GM18861 (cell line): ENCODE results near the gene MYO5C.
"Not testable (repeated sequence)": the region's sequence is repeated elsewhere in the genome, so short reads cannot be mapped to it uniquely, and the experiment has no call there.

ENCODE experiments used
- ATAC-seq: cut with Tn5 transposase; IDR thresholded peaks from one replicate; pipeline ENCODE4 v1.9.1; 2021; ENCODE audit not compliant: unreplicated experiment

Gene MYO5C

DNA sequence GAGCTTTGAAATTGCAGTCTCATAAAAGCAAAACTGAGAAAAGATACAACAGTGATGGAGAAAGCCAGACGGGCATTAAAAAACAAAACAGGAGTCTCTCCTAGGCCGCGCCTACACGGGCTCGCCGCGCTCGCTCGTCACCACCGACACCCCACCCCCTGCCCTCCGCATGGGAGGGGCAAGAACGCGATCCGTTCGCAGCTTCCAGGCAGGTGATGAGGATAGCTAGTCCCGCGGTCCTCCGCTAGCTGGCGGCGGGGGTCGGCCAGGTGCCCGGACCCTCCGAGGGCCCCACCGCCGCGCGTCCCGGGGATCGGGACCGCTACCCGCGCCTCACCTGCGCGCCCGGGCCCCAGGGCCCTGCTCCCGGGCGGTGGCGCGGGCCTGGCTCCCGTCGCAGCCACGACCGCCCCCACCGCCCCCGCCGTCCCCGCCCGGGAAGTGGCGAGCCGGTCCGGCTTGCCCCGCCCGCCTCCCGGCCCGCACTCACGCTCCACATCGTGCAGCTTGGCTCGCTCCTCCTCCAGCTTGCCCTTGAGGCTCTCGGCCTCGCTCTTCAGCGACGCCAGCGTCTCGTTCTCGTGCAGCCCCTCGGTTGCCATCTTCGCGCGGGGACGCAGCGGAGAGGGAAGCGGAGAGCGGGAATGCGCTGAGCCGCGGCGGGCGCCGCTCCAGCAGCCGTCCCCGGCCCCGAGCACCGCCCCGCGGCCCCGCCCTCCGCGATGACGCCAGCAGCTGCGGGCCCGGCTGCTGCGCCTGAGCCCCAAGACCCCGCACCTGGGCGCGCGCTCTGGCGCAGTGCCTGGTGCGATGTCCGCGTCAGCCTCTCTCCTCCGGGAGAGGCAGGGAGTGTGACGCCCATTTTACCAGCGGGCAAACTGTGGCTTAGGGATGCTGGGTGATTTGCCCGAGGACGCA, 116.1 kb downstream of the MYO5C start:
- peak; percentile 83 for ATAC-seq

DNA sequence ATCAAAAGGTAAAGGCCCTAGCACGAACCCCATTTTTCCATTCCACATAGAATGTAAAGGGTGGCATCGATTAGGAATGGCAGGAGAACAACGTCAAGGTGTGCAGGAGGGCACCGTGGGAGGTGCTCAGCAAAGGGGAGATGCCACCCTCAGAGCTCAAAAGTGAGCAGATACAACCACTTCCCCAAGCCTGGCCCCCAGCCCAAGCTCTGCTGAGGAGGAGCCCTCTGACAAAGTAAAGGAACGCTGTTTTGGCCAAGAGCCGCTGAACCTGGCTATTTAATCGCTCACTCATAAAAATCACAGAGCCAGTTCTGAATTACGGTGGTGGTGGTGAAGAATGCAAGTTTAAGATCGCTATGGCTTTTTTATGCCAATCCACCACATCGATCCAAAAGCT, 116.8 kb downstream of the MYO5C start:
- no peak for ATAC-seq

- no peak for ATAC-seq
These were observed 122.7 kb downstream of the MYO5C start for GRCh38 chr15:52172869-52173268.

- ATAC-seq: no peak
These were observed 123.8 kb downstream of the MYO5C start for GRCh38 chr15:52171807-52172206.

DNA sequence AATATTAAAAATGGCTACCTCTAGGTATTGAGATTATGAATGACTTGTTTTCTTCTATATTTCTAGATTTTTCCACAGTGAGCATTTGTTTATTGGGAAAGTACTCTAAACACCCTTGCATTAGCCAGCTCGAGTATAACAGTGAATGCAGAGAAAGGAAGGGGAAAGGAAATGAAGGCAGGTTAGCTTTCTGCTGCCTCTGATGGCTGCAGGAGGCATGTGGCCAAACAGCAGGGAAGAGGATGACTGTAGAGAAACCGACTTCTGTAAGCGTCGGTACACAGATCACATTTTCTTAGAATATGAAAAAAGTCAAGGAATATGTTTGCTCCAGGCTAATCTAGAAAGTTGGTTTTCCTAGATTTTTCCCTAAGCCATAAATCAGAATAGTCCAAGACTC, 124.2 kb downstream of the MYO5C start:
- no peak for ATAC-seq

- ATAC-seq: not testable (repeated sequence)
These were observed 125.4 kb downstream of the MYO5C start for GRCh38 chr15:52170199-52170598.

DNA sequence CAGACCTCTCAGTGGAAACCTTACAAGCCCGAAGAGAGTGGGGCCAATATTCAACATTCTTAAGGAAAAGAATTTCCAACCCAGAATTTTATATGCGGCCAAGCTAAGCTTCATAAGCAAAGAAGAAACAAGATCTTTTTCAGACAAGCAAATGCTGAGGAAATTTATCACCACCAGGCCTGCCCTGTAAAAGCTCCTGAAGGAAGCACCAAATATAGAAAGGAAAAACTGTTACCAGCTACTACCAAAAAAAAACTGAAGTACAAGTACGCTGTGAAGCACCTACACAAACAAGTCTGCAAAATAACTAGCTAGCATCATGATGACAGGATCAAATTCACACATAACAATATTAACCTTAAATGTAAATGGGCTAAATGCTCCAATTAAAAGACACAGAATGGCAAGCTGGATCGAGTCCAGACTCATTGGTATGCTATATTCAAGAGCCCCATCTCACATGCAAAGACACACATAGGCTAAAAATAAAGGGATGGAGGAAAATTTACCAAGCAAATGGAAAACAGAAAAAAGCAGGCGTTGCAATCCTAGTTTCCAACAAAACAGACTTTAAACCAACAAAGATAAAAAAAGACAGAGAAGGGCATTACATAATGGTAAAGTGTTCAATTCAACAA, 130.0 kb downstream of the MYO5C start:
- not testable (repeated sequence) for ATAC-seq

- ATAC-seq: no peak
These were observed 130.9 kb downstream of the MYO5C start for GRCh38 chr15:52164631-52165265.

GRCh38 chr15:52163321-52164190, 132.0 kb downstream of the MYO5C start:
- ATAC-seq: no peak

DNA sequence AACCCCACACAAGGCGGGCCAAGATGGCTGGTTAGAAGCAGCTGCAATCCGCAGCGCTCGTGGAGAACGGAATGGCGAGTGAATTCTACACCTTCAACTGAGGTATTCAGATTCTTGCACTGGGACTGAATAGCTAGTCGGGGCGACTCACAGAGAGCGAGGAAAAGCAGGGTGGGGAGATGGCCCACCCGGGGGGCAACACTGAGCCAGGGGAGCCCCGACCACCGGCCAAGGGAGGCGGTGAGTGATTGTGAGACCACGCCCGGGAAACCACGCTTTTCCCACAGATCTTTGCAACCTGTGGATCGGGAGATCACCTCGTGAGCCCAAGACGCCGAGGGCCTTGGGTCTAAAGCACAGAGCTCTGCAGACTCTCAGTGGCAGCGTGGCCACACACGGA, 132.7 kb downstream of the MYO5C start:
- ATAC-seq: no peak

DNA sequence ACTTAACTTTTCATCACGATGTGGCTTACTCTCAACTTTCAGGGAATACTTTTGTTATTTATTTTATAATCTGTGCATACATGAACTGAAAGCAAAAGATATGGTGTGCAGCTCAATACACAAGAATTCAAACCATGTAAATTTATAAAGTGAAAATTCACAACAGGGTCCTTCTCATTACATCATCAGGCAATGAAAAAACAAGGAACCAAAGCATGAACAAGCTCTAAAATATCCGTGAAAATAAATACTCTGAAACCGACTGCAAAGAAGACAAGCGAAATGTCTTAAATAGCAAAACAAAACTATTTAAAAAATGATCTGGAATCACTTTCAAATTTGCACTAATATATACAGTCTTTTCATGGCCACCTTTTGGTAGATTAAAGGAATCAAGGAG, 133.3 kb downstream of the MYO5C start:
- ATAC-seq: no peak

GRCh38 chr15:52161406-52161966, 134.1 kb downstream of the MYO5C start:
- ATAC-seq: no peak

- no peak for ATAC-seq
These were observed 136.0 kb downstream of the MYO5C start for GRCh38 chr15:52159645-52160044.

DNA sequence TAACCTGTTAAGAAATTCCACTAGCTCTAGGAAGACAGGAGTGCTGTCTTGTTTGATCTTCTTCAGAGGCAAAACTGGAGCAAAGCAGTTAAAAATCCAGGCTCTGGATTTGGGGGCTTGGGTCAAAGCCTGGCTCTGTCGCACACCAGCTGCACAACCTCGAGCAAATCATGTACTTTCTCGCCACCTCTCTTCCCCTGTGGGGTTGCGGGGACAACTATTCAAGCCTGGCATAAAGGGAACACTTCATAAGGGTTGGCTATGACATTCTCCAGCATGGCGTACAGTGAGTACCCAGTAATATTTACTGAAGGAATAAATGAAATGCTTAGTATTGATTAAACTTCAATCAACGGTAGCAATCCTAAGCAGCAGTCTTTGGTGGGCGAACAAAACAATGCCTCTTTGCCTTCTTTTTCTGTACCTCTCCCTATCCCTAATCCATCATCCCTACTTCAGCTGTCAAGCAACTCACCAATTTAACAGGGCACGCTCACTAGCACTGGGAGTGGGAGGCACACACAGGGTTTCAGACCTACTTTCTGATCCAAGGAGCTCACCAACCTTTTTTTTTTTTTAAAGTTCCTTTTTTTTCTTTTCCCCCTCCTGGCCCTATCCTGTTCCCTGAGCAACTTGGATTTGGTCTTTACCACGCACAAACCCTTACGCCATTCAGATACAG, 137.4 kb downstream of the MYO5C start:
- no peak for ATAC-seq

GRCh38 chr15:52155878-52156277, 139.7 kb downstream of the MYO5C start:
- ATAC-seq: no peak

- no peak for ATAC-seq
These were observed 140.4 kb downstream of the MYO5C start for GRCh38 chr15:52154896-52155865.

DNA sequence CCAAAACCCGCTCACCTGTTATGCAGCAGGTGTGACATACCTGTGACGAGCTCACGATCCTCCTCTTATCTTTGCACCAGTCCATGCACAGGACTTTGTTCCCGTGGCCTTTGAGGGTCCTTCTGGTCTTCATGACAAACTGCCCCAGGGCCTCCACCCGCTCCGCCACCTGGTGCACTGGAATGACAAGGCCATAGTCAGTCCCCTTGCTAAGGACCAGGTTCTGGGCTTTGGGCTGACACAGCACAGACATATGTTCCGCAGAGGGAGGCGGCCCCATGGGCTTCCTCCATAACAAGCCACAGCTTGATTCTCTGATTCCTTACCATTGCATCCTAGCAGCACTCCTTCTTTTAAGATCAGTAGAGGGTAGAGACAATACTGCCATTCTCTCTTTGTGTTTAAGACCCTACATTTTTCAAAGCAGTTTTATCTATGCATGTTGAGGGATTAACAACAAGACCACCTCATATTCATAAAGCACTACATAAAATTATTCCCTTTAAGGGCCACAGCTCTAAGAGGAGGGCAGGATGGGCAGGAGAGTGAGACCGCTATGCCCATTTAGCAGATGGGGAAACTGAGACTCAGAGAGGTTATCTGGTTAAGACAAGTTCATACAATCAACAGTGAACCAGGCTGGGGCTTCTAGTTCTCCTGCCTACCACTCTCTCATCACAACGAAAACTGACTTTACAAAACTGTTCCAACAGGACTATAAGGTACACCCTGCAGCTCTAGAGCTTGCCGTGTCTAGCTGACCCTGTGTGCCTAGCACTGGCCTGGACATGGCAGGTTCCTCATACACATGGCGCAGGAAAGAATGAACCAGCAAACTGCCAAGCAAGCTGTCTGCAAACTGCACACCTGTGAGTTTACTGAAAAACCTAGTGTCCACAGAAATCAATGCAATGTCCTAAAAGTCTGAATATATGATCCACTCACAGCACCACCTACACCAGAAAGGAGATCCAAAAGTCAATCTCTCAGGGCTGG, 141.4 kb downstream of the MYO5C start:
- no peak for ATAC-seq

DNA sequence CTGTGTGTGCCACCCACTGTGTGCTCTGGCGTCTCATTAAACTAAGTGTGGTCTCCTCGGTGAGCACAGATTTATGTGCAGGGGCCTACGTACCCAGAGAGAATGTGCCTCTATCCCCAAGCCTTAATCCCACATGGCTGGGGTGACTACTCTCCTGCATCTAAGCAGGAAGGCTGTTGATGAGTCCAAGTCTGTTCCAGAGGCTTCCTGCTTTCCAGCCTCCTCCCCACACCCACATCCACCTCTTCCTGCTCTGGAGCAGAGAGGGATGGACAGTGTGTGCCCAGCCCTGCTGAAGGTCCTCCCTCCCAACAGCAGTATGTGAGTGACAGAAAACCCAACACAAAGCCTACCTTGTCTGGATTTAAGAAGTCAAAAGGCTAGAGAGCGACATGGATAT, 144.3 kb downstream of the MYO5C start:
- no peak for ATAC-seq
